GM21515 (cell line): ENCODE results near the gene LTK.

Source experiments
- ATAC-seq: cut with Tn5 transposase; IDR thresholded peaks from one replicate; pipeline ENCODE4 v1.9.1; 2021; ENCODE audit not compliant: unreplicated experiment

LTK gene

GRCh38 chr15:41530363-41530956 is 16.8 kb upstream of the LTK start:
- ATAC-seq, result no peak

- ATAC-seq, result no peak
These were observed 9.5 kb upstream of the LTK start for GRCh38 chr15:41523097-41523496.

- no peak for ATAC-seq
These were observed 8.0 kb upstream of the LTK start for GRCh38 chr15:41521614-41522013.

GRCh38 chr15:41520636-41521035 is 7.0 kb upstream of the LTK start:
- ATAC-seq, result no peak

GRCh38 chr15:41517895-41518449 is 4.3 kb upstream of the LTK start:
- no peak for ATAC-seq

- ATAC-seq, result no peak
These were observed 604 bp downstream of the LTK start for GRCh38 chr15:41512940-41513505.

GRCh38 chr15:41512512-41512939 is 1.1 kb downstream of the LTK start:
- ATAC-seq, result no peak

- ATAC-seq, result no peak
These were observed 1.7 kb downstream of the LTK start for GRCh38 chr15:41511899-41512369.

- no peak for ATAC-seq
These were observed 2.2 kb downstream of the LTK start for GRCh38 chr15:41511331-41511898.

- no peak for ATAC-seq
These were observed 2.9 kb downstream of the LTK start for GRCh38 chr15:41510728-41511127.

- no peak for ATAC-seq
These were observed 5.8 kb downstream of the LTK start for GRCh38 chr15:41507820-41508290.

GRCh38 chr15:41506796-41507341 is 6.8 kb downstream of the LTK start:
- ATAC-seq, result no peak

- no peak for ATAC-seq
These were observed 7.9 kb downstream of the LTK start for GRCh38 chr15:41505776-41506175.

- no peak for ATAC-seq
These were observed 8.7 kb downstream of the LTK start for GRCh38 chr15:41504751-41505492.

GRCh38 chr15:41503669-41504010 is 10.0 kb downstream of the LTK start:
- ATAC-seq, result no peak

- no peak for ATAC-seq
These were observed 10.6 kb downstream of the LTK start for GRCh38 chr15:41502795-41503668.

GRCh38 chr15:41501931-41502794 is 11.5 kb downstream of the LTK start:
- ATAC-seq, result no peak

- no peak for ATAC-seq
These were observed 12.3 kb downstream of the LTK start for GRCh38 chr15:41501191-41501917.
